ENCODE measurements around the gene EXTL2. TPM values are rescaled to one million over a fixed set of nuclear protein-coding genes. Genes with fewer than 3 reads are reported as not detected.

Gene EXTL2
- total and polyA plus RNA-seq, 2 experiments from 2014 or later = 23.9 to 42.5 TPM

Other genes with a start within 250 kb of the EXTL2 start
- gene VCAM1, start 175.1 kb downstream of the EXTL2 start, total RNA-seq = 483 and 718 TPM in 2 replicates
- gene VCAM1, start 175.1 kb downstream of the EXTL2 start, polyA plus RNA-seq = 443 and 806 TPM in 2 replicates
- 6.1 and 6.9 TPM in 2 replicates for gene SLC30A7, start 1.2 kb upstream of the EXTL2 start, total RNA-seq
- 5.3 and 8.4 TPM in 2 replicates for gene SLC30A7, start 1.2 kb upstream of the EXTL2 start, polyA plus RNA-seq
- 20.3 and 35.8 TPM in 2 replicates for gene DPH5, start 130.9 kb upstream of the EXTL2 start, total RNA-seq
- gene DPH5, start 130.9 kb upstream of the EXTL2 start, polyA plus RNA-seq = 39.2 and 43.6 TPM in 2 replicates

All from cardiac muscle cell (in vitro differentiated cells and primary cell).